Amniotic stem cell (primary cell): Measurements from ENCODE around the gene ZNG1E.
"Not testable (repeated sequence)": the region's sequence is repeated elsewhere in the genome, so short reads cannot be mapped to it uniquely, and the experiment has no call there.

Experiments
- DNase-seq: peaks from one replicate; lab custom pipeline; 2025; lab: John Stamatoyannopoulos, UW

The ZNG1E gene

DNA sequence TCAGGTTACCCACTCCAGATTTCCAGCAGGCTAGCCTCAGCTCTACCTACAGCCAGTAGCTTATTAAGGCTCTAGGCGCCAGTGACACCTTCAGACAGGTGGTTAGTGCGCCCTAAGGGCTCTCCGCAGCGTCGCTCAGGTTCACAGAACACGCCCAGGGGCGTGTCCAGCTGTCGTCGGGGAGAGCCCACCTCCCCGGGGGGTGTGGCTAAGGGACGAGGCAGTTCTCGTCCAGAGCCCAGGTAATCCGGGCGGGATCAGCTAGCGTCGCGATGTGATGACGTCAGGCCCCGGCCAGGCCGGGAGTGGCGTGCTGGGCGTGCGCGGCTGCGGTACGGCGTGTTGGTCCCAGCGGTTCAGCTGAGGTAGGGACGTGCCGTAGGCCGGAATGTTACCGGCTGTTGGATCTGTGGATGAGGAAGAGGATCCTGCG is at the start of gene ZNG1E:
Gene ZNG1E, plus strand, starts transcription at position 340 of the 433 bp plus-strand sequence. Its CDS starts 49 bp downstream, at position 389.
- DNase-seq: not testable (repeated sequence)

DNA sequence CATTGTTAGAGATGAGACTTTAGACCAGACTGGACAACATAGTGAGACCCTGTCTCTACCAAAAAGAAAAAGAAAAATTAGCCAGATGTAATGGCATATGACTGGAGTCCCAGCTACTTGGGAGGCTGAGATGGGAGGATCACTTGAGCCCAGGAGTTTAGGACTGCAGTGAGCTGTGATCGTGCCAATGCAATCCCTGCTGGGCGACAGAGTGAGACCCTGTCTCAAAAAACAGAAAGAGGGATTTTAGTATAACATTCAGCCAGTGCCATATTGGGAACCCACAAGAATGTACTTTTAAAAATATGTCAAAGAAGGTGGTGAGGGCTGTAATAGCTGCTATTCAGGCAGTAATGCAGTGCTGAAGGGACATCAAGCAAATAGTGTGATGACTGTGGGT is 2.1 kb upstream of the ZNG1E start:
- DNase-seq: not testable (repeated sequence)

- DNase-seq: not testable (repeated sequence)
Measured at GRCh38 chr9:65675018-65675417, 710 bp upstream of the ZNG1E start.

GRCh38 chr9:65676389-65676788 is 661 bp downstream of the ZNG1E start:
- not testable (repeated sequence) for DNase-seq

GRCh38 chr9:65678533-65678932 is 2.8 kb downstream of the ZNG1E start:
- DNase-seq: not testable (repeated sequence)

DNA sequence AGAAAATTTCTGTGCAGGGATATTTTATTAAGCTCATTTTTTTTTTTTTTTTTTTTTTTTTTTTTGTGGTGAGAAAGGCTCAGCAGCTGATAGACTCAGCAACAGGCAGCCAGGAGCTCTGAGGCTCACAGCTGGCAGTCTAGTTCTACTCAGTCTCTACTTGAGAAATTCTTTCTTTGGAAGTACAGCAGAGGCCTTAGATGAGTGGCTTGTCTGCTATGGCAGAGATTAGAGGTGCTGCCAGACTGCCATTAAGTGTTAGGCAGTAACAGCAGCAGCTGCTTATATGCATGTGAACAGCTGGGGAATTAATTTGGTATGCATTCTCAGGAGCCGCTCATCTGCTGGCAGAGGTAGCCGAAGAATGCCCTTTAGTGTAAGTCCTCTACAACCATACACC is 27.8 kb downstream of the ZNG1E start:
- DNase-seq: not testable (repeated sequence)

DNA sequence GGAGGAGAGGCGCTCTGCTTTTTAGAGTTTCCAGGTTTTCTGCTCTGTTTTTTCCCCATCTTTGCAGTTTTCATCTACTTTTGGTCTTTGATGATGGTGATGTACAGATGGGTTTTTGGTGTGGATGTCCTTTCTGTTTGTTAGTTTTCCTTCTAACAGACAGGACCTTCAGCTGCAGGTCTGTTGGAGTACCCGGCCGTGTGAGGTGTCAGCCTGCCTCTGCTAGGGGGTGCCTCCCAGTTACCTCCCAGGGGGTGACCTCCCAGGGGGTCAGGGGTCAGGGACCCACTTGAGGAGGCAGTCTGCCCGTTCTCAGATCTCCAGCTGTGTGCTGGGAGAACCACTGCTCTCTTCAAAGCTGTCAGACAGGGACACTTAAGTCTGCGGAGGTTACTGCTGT is 38.7 kb downstream of the ZNG1E start:
- DNase-seq: not testable (repeated sequence)

DNA sequence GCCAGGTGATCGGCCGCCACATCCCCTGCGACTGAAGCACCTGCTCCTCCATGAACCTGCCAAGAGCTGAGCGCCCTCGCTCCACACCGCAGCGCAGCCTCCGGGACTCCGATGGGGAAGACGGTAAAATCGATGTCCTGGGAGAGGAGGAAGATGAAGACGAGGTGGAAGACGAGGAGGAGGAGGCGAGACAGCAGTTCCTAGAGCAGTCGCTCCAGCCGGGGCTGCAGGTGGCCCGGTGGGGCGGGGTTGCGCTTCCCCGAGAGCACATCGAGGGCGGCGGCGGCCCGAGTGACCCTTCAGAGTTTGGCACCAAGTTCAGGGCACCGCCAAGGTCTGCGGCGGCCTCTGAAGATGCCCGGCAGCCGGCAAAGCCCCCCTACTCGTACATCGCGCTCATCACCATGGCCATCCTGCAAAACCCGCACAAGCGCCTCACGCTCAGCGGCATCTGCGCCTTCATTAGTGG is 61.4 kb downstream of the ZNG1E start, which contains the start of gene FOXD4L4:
Gene FOXD4L4, plus strand, starts transcription at position 51 of the 469 bp plus-strand sequence. Its CDS starts 0 bp downstream, at position 51.
- not testable (repeated sequence) for DNase-seq

DNA sequence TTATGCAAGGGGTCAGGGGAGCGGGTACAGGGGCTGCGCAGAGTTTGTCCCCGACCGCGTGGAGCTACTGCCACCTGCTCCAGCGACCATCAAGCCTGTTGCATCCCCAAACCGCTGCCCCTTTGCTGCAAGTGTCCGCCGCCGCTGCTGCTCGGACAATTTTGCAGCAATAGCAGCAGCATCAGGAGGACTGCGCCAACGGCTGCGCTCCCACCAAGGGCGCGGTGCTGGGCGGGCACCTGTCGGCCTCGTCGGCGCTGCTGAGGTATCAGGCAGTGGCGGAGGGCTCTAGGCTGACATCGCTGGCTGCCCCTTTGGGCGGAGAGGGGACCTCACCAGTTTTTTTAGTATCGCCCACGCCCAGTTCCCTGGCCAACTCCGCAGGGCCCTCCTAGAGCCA is 62.4 kb downstream of the ZNG1E start:
- not testable (repeated sequence) for DNase-seq
